PC-9 (cell line): Measurements from ENCODE around the gene ERGIC2.

ENCODE experiments used
- EZH2 ChIP-seq: fragments of 200-600 bp; sonication (generic); IDR thresholded peaks from 2 replicates; pipeline ENCODE4 v1.8.0; 2017; ENCODE audit warnings: antibody characterized with exemption, low read depth
- TF ChIP-seq, protein P1 (sequence below): fragments of 200-600 bp; sonication (generic); conservative IDR thresholded peaks from 2 replicates; pipeline ENCODE4 v1.6.1; 2017; ENCODE audit warnings: mixed run types, antibody characterized with exemption, mild to moderate bottlenecking, moderate library complexity

DNA sequence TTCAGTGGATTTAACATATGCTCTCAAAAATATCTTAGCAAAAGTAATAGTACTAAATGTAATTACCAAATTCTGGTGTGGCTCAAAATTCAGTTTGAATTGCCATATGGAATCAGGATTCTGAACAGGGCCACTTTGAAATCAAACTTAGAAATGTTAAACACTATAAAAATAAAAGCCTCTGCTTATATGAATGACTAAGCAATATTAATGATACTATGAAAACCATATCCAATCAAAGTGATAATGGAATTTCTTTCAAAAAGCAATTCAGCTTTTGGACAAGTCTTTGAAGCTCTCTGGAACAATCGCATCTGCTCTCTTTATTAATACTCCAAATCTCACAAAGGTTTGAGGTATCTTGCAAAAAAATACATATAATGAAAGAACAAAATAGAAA lies 51.6 kb downstream of the ERGIC2 start:
- TF ChIP-seq, protein P1, sequence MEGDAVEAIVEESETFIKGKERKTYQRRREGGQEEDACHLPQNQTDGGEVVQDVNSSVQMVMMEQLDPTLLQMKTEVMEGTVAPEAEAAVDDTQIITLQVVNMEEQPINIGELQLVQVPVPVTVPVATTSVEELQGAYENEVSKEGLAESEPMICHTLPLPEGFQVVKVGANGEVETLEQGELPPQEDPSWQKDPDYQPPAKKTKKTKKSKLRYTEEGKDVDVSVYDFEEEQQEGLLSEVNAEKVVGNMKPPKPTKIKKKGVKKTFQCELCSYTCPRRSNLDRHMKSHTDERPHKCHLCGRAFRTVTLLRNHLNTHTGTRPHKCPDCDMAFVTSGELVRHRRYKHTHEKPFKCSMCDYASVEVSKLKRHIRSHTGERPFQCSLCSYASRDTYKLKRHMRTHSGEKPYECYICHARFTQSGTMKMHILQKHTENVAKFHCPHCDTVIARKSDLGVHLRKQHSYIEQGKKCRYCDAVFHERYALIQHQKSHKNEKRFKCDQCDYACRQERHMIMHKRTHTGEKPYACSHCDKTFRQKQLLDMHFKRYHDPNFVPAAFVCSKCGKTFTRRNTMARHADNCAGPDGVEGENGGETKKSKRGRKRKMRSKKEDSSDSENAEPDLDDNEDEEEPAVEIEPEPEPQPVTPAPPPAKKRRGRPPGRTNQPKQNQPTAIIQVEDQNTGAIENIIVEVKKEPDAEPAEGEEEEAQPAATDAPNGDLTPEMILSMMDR, result no peak
- no peak for TF ChIP-seq EZH2
